ENCODE measurements around the gene DTNB. TPM values are rescaled to one million over a fixed set of nuclear protein-coding genes. Genes with fewer than 3 reads are reported as not detected.

Gene DTNB
- total and polyA plus RNA-seq, 2 of the 4 experiments (the other 2 are of a cell fraction): 3.8 to 5.3 TPM

- H3K27ac ChIP-seq (ENCODE audit: insufficient read depth, low read length): no peak overlapping the region
- no peak overlapping the region for H3K18ac ChIP-seq (ENCODE audit: low read depth, low read length)
- H3K36me3 ChIP-seq (ENCODE audit: control insufficient read depth, insufficient read depth, low read length): no peaks in the 10 kb centered on the region
- no peak overlapping the region for H4K8ac ChIP-seq (ENCODE audit: low read depth in 2 of 2, low read length in 2 of 2)
- H2BK120ac ChIP-seq (ENCODE audit: low read depth, low read length): no peak overlapping the region
- no peak overlapping the region for H2AFZ ChIP-seq (replicated peaks; ENCODE audit: low read length, poor library complexity)
- H3K4me3 ChIP-seq (ENCODE audit: insufficient read depth, low read depth, low read length): no peak overlapping the region
- peaks cover 4% of the 10 kb centered on the region for H3K4me1 ChIP-seq (ENCODE audit: control insufficient read depth, insufficient read depth, low read length)
- dilution Hi-C loops (cut with HindIII; ENCODE audit: low sequenced_read_pairs, unreplicated experiment) (no loop called here), in situ Hi-C loops (cut with MboI; ENCODE audit: low sequenced_read_pairs) (no loop called here), intact Hi-C loops (cut with micrococcal nuclease) (no loop called here)
- H3K14ac ChIP-seq (replicated peaks; ENCODE audit: low read depth, low read length): no peak overlapping the region
- no peaks in the 10 kb centered on the region; the same call in 1 of the 2 replicates for H4K20me1 ChIP-seq (ENCODE audit: insufficient read depth, low read length)
- no peak overlapping the region for H2AK9ac ChIP-seq (replicated peaks; ENCODE audit: low read depth, low read length, poor library complexity)
- H2AK5ac ChIP-seq (ENCODE audit: low read depth, low read length): no peak overlapping the region
- no peaks in the 10 kb centered on the region for H3K27me3 ChIP-seq (ENCODE audit: control insufficient read depth, insufficient read depth, low read length)
- no peak for DNase-seq
- no peaks in the 10 kb centered on the region for H3K79me1 ChIP-seq (ENCODE audit: low read depth in 1 of 2, low read length in 2 of 2)
- H3K9ac ChIP-seq (ENCODE audit: low read depth, low read length): no peak overlapping the region
- H2BK15ac ChIP-seq (ENCODE audit: low read depth, low read length): no peak overlapping the region
- no TSS peak for BruUV-seq (replicated peaks)
- no peak overlapping the region for H2BK20ac ChIP-seq (ENCODE audit: low read depth, low read length)
- H4K91ac ChIP-seq (ENCODE audit: insufficient read depth, low read depth, low read length): no peak overlapping the region
- no peaks in the 10 kb centered on the region for H3K9me3 ChIP-seq (ENCODE audit: control insufficient read depth, insufficient read depth, low read length)
- TF ChIP-seq CHD1 (IDR thresholded peaks at IDR 0.05; ENCODE audit: low read depth, low read length): no peak
- TF ChIP-seq RAD21 (IDR thresholded peaks at IDR 0.05; ENCODE audit: low read length): no peak
- TF ChIP-seq CEBPB (IDR thresholded peaks at IDR 0.05; ENCODE audit: low read depth, low read length): peak; percentile 66
- no peak for TF ChIP-seq BHLHE40 (IDR thresholded peaks at IDR 0.05; ENCODE audit: low read depth, low read length)
- TF ChIP-seq RCOR1 (IDR thresholded peaks at IDR 0.05; ENCODE audit: insufficient replicate concordance, low read length): no peak
- no peak for TF ChIP-seq MAZ (IDR thresholded peaks at IDR 0.05; ENCODE audit: borderline replicate concordance, low read depth, low read length)
- TF ChIP-seq USF2 (IDR thresholded peaks at IDR 0.05; ENCODE audit: low read depth, low read length): no peak
- no peak for ATAC-seq (ENCODE audit: low read depth)
- H3K9me1 ChIP-seq (ENCODE audit: insufficient read depth, low read length): no peaks in the 10 kb centered on the region; the same call in 1 of the 2 replicates
- H3K23ac ChIP-seq (ENCODE audit: low read depth, low read length): no peak overlapping the region
- H3K56ac ChIP-seq (ENCODE audit: extremely low read depth, insufficient read depth, low read length): no peak overlapping the region
- no peak overlapping the region for H3K4me2 ChIP-seq (ENCODE audit: low read depth, low read length)
- ChIA-PET POLR2A (ENCODE audit: unreplicated experiment) (no interaction called here), CTCF (interaction anchor here (0.7 to 2.0 kb wide), 4 partner anchors 9 to 46 kb away, joined by 3 to 14 read pairs (median 4); no protein-coding TSS in a partner anchor)
- no peak overlapping the region for H3K4ac ChIP-seq (ENCODE audit: low read depth, low read length)
- WGBS, 2 experiments (ENCODE audit: extremely low coverage in 2 of 2, insufficient read length in 1 of 2): 89% methylated on average over 3 of the region's 4 CpGs; no CpG with 5 or more reads in 1 of the 2 experiments
- no peak overlapping the region for H2BK5ac ChIP-seq (ENCODE audit: low read depth, low read length, poor library complexity, severe bottlenecking)
- H4K5ac ChIP-seq (ENCODE audit: low read depth, low read length): no peak overlapping the region
Measured at GRCh38 chr2:25619185-25619584, 54.2 kb downstream of the DTNB start.
